Measurements from ENCODE around the gene MSH4.

DNA sequence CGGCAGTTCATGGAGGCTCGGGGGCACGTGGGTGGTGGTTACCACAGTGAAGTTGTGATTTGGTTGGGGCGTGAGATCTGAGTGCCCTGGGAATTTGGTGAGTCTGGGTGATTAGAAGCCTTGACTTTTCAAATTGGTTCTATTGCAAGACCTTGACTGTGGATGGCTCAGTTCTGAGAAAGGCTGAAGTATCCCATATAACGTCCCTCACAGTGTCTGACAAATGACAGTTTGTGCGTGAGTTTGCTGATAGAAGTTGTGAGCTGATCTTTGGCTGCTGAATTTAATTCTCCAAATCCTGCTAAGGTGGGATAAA lies 549 bp downstream of the MSH4 start:
- TF ChIP-seq, protein P1, sequence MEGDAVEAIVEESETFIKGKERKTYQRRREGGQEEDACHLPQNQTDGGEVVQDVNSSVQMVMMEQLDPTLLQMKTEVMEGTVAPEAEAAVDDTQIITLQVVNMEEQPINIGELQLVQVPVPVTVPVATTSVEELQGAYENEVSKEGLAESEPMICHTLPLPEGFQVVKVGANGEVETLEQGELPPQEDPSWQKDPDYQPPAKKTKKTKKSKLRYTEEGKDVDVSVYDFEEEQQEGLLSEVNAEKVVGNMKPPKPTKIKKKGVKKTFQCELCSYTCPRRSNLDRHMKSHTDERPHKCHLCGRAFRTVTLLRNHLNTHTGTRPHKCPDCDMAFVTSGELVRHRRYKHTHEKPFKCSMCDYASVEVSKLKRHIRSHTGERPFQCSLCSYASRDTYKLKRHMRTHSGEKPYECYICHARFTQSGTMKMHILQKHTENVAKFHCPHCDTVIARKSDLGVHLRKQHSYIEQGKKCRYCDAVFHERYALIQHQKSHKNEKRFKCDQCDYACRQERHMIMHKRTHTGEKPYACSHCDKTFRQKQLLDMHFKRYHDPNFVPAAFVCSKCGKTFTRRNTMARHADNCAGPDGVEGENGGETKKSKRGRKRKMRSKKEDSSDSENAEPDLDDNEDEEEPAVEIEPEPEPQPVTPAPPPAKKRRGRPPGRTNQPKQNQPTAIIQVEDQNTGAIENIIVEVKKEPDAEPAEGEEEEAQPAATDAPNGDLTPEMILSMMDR (conservative IDR thresholded peaks at IDR 0.05), result no peak
- no peak for TF ChIP-seq ZFX (IDR thresholded peaks at IDR 0.05)

Measured in C4-2B (cell line).